Measurements from ENCODE around the gene CAMKK1.

Gene CAMKK1

GRCh38 chr17:3910420-3911270 is 17.8 kb upstream of the CAMKK1 start:
- POLR2A ChIA-PET = no interaction called here
- TF ChIP-seq, protein P1, sequence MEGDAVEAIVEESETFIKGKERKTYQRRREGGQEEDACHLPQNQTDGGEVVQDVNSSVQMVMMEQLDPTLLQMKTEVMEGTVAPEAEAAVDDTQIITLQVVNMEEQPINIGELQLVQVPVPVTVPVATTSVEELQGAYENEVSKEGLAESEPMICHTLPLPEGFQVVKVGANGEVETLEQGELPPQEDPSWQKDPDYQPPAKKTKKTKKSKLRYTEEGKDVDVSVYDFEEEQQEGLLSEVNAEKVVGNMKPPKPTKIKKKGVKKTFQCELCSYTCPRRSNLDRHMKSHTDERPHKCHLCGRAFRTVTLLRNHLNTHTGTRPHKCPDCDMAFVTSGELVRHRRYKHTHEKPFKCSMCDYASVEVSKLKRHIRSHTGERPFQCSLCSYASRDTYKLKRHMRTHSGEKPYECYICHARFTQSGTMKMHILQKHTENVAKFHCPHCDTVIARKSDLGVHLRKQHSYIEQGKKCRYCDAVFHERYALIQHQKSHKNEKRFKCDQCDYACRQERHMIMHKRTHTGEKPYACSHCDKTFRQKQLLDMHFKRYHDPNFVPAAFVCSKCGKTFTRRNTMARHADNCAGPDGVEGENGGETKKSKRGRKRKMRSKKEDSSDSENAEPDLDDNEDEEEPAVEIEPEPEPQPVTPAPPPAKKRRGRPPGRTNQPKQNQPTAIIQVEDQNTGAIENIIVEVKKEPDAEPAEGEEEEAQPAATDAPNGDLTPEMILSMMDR (IDR thresholded peaks at IDR 0.05; ENCODE audit: insufficient read depth, low read length, missing control alignments) = no peak
- no peak for DNase-seq (ENCODE audit: low read depth, low spot score)
- CTCF ChIA-PET = interaction anchor here (0.6 to 7.6 kb wide), 6 partner anchors 10 to 175 kb away, joined by 3 to 137 read pairs (median 4); no protein-coding TSS in a partner anchor
- H3K4me3 ChIP-seq (ENCODE audit: low read depth, low read length) = no peak overlapping the region

- ChIA-PET POLR2A (no interaction called here), CTCF (interaction anchor here (1.1 kb wide), 1 partner anchor 166 kb away, joined by 3 read pairs; no protein-coding TSS in a partner anchor)
- no peak for DNase-seq (ENCODE audit: low read depth, low spot score)
- H3K4me3 ChIP-seq (ENCODE audit: low read depth, low read length) = no peak overlapping the region
- TF ChIP-seq, protein P1 (IDR thresholded peaks at IDR 0.05; ENCODE audit: insufficient read depth, low read length, missing control alignments) = no peak
These were observed 16.4 kb upstream of the CAMKK1 start for GRCh38 chr17:3909257-3909656.

DNA sequence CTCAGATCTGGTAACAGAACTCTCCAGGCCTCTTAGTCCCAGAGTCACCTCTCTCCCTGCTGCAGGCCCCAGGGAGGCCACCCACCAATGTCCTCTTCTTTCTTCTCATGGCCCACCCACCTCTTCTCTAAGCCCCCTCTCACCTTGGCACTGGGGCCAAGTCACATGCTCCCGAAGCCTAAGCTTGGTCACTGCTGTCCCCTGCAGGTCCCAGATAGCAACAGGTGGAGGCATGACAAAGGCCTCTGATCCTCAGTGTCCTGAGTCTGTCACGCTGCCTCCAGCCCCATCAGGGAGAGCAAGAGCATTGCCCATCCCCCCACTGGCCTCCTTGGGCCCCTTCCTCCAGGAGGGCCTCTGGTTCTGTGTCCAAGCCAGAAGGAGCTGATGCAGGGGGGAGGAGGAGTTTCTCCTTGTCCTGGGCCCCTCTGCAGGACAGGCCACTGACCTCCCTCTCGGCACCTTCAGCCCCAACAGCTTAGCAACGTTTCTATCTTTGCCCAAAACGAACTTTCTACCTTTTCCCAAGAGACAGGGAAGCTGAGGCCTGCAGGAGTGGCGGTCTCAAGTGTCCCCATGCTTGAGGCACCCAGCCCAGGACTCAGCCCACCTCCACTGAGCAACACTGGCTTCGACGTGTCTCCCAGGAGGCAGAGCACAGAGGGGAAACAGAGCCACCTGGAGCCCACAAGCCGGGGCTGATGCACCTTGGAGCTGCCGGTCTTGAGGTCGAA is 14.8 kb upstream of the CAMKK1 start:
- POLR2A ChIA-PET = no interaction called here
- no peak overlapping the region for H3K4me3 ChIP-seq (ENCODE audit: low read depth, low read length)
- CTCF ChIA-PET = interaction anchor here (1.0 to 1.6 kb wide), 3 partner anchors 61 to 170 kb away, joined by 3 to 7 read pairs (median 4); no protein-coding TSS in a partner anchor
- TF ChIP-seq, protein P1 (IDR thresholded peaks at IDR 0.05; ENCODE audit: insufficient read depth, low read length, missing control alignments) = peak; percentile 14
- DNase-seq (ENCODE audit: low read depth, low spot score) = no peak

GRCh38 chr17:3906881-3907280 is 14.0 kb upstream of the CAMKK1 start:
- CTCF ChIA-PET = interaction anchor here (1.0 to 1.6 kb wide), 4 partner anchors 9 to 169 kb away, joined by 3 to 7 read pairs (median 4); no protein-coding TSS in a partner anchor
- POLR2A ChIA-PET = no interaction called here
- no peak for DNase-seq (ENCODE audit: low read depth, low spot score)
- TF ChIP-seq, protein P1 (IDR thresholded peaks at IDR 0.05; ENCODE audit: insufficient read depth, low read length, missing control alignments) = no peak
- no peak overlapping the region for H3K4me3 ChIP-seq (ENCODE audit: low read depth, low read length)

DNA sequence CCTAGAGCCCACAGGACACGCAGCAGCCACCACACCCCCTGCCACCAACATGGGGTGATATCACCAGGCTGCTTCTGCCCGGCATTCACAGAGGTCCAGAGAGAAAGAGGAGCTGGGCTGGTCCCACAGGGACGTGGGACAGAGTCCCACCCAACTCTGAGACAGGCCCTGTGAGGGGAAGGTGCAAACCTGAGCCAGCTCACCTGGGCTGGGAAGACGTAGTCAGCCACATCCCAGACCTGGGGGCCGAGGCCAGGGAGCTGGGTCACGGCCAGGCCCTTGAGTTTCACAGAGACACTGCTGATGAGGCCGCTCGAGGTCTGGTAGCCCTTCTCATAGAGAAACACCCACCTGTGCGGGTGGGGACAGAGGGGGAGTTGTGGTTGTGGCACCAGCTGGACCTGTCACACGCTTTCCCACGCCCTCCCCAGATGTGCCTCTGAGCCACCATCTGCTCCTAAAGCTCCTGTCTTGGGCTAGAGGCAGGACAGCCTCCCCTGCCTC is 12.2 kb upstream of the CAMKK1 start:
- no peak overlapping the region for H3K4me3 ChIP-seq (ENCODE audit: low read depth, low read length)
- ChIA-PET CTCF (interaction anchor here (0.8 to 3.4 kb wide), 3 partner anchors 9 to 59 kb away, joined by 3 to 59 read pairs (median 3); partner anchors contain the start of gene NCBP3), POLR2A (interaction anchor here (0.6 kb wide), 1 partner anchor 109 kb away, joined by 3 read pairs; no protein-coding TSS in a partner anchor)
- TF ChIP-seq, protein P1 (IDR thresholded peaks at IDR 0.05; ENCODE audit: insufficient read depth, low read length, missing control alignments) = no peak
- DNase-seq (ENCODE audit: low read depth, low spot score) = no peak

Measured in AG04449 (cell line).